Endothelial cell of umbilical vein (primary cell): ENCODE results near the gene P2RX2. TPM values are rescaled to one million over a fixed set of nuclear protein-coding genes. Genes with fewer than 3 reads are reported as not detected.

Source experiments
- BruUV-seq: library from RNA; stranded (reverse); fragments of 400-500 nt; replicated peaks from 2 replicates; lab custom pipeline; 2021; lab: Mats Ljungman, UMichigan
- CTCF ChIA-PET: fragments of 300-600, 350-600 bp; sonication (Branson Sonifier 250); formaldehyde crosslinking; loops from one replicate; lab custom pipeline; 2021; ENCODE audit warnings: antibody characterized with exemption, inconsistent platforms; lab: Charles Lee
- POLR2A ChIA-PET: fragments of 300-600, 350-600 bp; sonication (Branson Sonifier 250); formaldehyde crosslinking; loops from one replicate; lab custom pipeline; 2021; ENCODE audit warnings: antibody characterized with exemption, inconsistent platforms; lab: Charles Lee
- DNase-seq: peaks from one replicate; pipeline ENCODE4 v3.0.0-alpha.2; 2011; ENCODE audit warnings: low read depth, low spot score
- FAIRE-seq: peaks from 2 replicates; lab custom pipeline; 2011; peaks lifted over from hg19 to GRCh38; lab: Jason Lieb, UNC
- H2AFZ ChIP-seq: 2 replicates; pipeline ENCODE4 v1.6.0; 2012; ENCODE audit warnings: low read depth, low read length, control low read depth, inconsistent platforms
- H3K27ac ChIP-seq: 2 replicates; pipeline ENCODE4 v1.5.1; 2011; ENCODE audit warnings: low read depth, mild to moderate bottlenecking, control low read depth, low read length, moderate library complexity; ENCODE audit not compliant: insufficient read depth
- H3K27me3 ChIP-seq, 2 experiments: 2 replicates each; pipeline versions ENCODE4 v1.6.0 to v1.6.1; 2011; ENCODE audit warnings: low read length in 2 of 2, mixed read lengths in 1 of 2; ENCODE audit not compliant: control insufficient read depth in 2 of 2, insufficient read depth in 2 of 2
- H3K36me3 ChIP-seq, 2 experiments: 2 replicates in 1 of 2; 3 replicates in 1 of 2; pipeline ENCODE4 v1.5.1; 2011; ENCODE audit warnings: low read length in 2 of 2, mild to moderate bottlenecking in 1 of 2, moderate library complexity in 1 of 2; ENCODE audit not compliant: control insufficient read depth in 2 of 2, insufficient read depth in 2 of 2; ENCODE audit errors: extremely low read depth in 1 of 2
- H3K4me1 ChIP-seq: 3 replicates; pipeline ENCODE4 v1.5.1; 2011; ENCODE audit warnings: mild to moderate bottlenecking, low read length; ENCODE audit not compliant: control insufficient read depth, insufficient read depth; ENCODE audit errors: extremely low read depth
- H3K4me2 ChIP-seq: 2 replicates; pipeline ENCODE4 v1.6.1; 2011; ENCODE audit warnings: low read length, control low read depth, mixed read lengths; ENCODE audit not compliant: insufficient read depth
- H3K4me3 ChIP-seq, 3 experiments: fragments of 200-600 bp in 1 of 3; sonication (generic), shearing (Covaris generic) in 1 of 3; replicated peaks in 1 of 3; 2 replicates each; pipeline ENCODE4 v1.5.1; 2011 to 2016; ENCODE audit warnings: control low read depth in 3 of 3, low read length in 3 of 3, mild to moderate bottlenecking in 2 of 3, inconsistent platforms in 1 of 3, low read depth in 1 of 3, moderate library complexity in 1 of 3; ENCODE audit not compliant: insufficient read depth in 1 of 3
- H3K79me2 ChIP-seq: 2 replicates; pipeline ENCODE4 v1.6.0; 2012; ENCODE audit warnings: low read length, inconsistent platforms; ENCODE audit not compliant: control insufficient read depth, insufficient read depth
- H3K9ac ChIP-seq: replicated peaks from 2 replicates; pipeline ENCODE3; 2011; ENCODE audit warnings: low read length, control low read depth; ENCODE audit not compliant: insufficient read depth; ENCODE audit errors: extremely low read depth
- H3K9me1 ChIP-seq: replicated peaks from 3 replicates; pipeline ENCODE4 v1.6.0; 2011; ENCODE audit warnings: mild to moderate bottlenecking, low read length; ENCODE audit not compliant: control insufficient read depth, insufficient read depth; ENCODE audit errors: extremely low read depth
- H3K9me3 ChIP-seq: replicated peaks from 2 replicates; pipeline ENCODE4 v1.5.1; 2012; ENCODE audit warnings: low read length, inconsistent platforms; ENCODE audit not compliant: control insufficient read depth, insufficient read depth
- H4K20me1 ChIP-seq: replicated peaks from 2 replicates; pipeline ENCODE3; 2011; ENCODE audit warnings: mild to moderate bottlenecking, low read length; ENCODE audit not compliant: control insufficient read depth, insufficient read depth; ENCODE audit errors: extremely low read depth
- EZH2 ChIP-seq: IDR thresholded peaks from 2 replicates; pipeline ENCODE4 v1.6.1; 2012; ENCODE audit warnings: borderline replicate concordance, low read depth, mild to moderate bottlenecking, moderate library complexity, low read length, inconsistent platforms; ENCODE audit not compliant: severe bottlenecking
- FOS ChIP-seq: IDR thresholded peaks from 2 replicates; pipeline ENCODE4 v1.6.1; 2011; ENCODE audit warnings: mild to moderate bottlenecking, low read length, moderate library complexity, borderline replicate concordance; ENCODE audit not compliant: insufficient read depth
- GATA2 ChIP-seq: IDR thresholded peaks from 2 replicates; pipeline ENCODE4 v1.7.0; 2011; ENCODE audit warnings: low read depth, mild to moderate bottlenecking, moderate library complexity, mixed read lengths, low read length; ENCODE audit not compliant: insufficient read length, insufficient read depth
- JUN ChIP-seq: IDR thresholded peaks from 2 replicates; pipeline ENCODE4 v1.6.1; 2011; ENCODE audit warnings: borderline replicate concordance, low read depth; ENCODE audit not compliant: insufficient read length, insufficient read depth
- MYC ChIP-seq: IDR thresholded peaks from one replicate; pipeline ENCODE4 v1.6.1; 2011; ENCODE audit warnings: mild to moderate bottlenecking, low read depth, low read length
- POLR2A ChIP-seq: IDR thresholded peaks from 2 replicates; pipeline ENCODE4 v1.6.1; 2012; ENCODE audit warnings: low read depth, mild to moderate bottlenecking, control low read depth, low read length
- POLR2AphosphoS5 ChIP-seq: IDR thresholded peaks from 2 replicates; pipeline ENCODE4 v1.6.1; 2012; ENCODE audit warnings: low read depth, mild to moderate bottlenecking, control low read depth, low read length, moderate library complexity; ENCODE audit not compliant: insufficient read depth
- dilution Hi-C: fragments of 300-500 bp; cut with MboI; formaldehyde crosslinking; loops from one replicate; pipeline ENCODE4 v1.15.0; 2019; ENCODE audit warnings: low sequenced_read_pairs; ENCODE audit not compliant: extremely low pct_ligation_motif_present
- intact Hi-C: fragments of 100-400 bp; cut with micrococcal nuclease; formaldehyde crosslinking; loops from one replicate; pipeline ENCODE4 v1.10.0; 2022
- polyA plus RNA-seq, 4 experiments: library from polyadenylated mRNA; depleted of rRNA in 3 of 4; stranded (reverse) in 3 of 4; unstranded in 1 of 4; fragments of >200 nt; gene quantifications; 2 replicates each; pipeline versions ENCODE4 v1.2.1 to v1.2.3, GENCODE V29; 2011 to 2012; ENCODE audit warnings: missing spikeins in 1 of 4
- total RNA-seq: library from RNA; stranded (reverse); gene quantifications from 2 replicates; pipeline ENCODE4 v1.2.3, GENCODE V29; 2021
- TF ChIP-seq, protein P1 (sequence below), 2 donors: IDR thresholded peaks; 1 replicate in 1 of 2; 2 replicates in 1 of 2; pipeline ENCODE4 v1.5.1; 2011; ENCODE audit warnings: low read length in 2 of 2, mild to moderate bottlenecking in 2 of 2, moderate library complexity in 2 of 2, control low read depth in 1 of 2, inconsistent platforms in 1 of 2, low read depth in 1 of 2; ENCODE audit not compliant: insufficient read depth in 1 of 2; ENCODE audit errors: extremely low read depth in 1 of 2
- TF ChIP-seq, protein P2 (sequence below): IDR thresholded peaks from 2 replicates; pipeline ENCODE4 v1.6.1; 2011; ENCODE audit not compliant: insufficient read depth, insufficient read length

Gene P2RX2
- total and polyA plus RNA-seq, 2 donors (not counting 3 experiments of a cell fraction or from before 2014, with no cell fraction given) = not detected

DNA sequence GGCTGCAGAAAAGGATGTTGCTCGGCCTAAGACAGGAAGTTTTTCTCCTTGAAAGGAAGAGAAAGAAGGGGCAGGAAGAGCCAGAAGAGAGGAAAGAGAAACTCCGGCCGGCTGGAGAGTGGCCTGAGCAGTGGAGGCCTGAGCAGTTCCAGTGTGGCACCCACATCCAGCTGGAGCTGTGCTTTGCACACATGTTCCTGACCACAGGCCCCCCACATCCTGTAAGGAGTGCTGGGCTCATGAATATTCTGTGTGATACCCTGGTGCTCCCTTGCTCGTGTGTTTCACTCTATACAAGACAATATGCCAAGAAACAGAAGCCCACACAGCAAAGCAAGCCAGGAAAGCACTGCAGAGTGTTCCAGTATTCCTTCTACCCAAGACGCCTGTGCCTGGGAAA is 41.5 kb downstream of the P2RX2 start:
- Histone ChIP-seq H2AFZ (no peak overlapping the region), H3K4me2 (no peak overlapping the region), H3K36me3 (peaks cover 6 to 31% of the 10 kb centered on the region in 2 experiments), H3K4me3 (no peak overlapping the region), H3K27ac (no peak overlapping the region), H3K27me3 (no peaks in the 10 kb centered on the region), H3K9me1 (no peaks in the 10 kb centered on the region), H3K9me3 (no peaks in the 10 kb centered on the region), H3K9ac (no peak overlapping the region), H3K79me2 (no peaks in the 10 kb centered on the region), H3K4me1 (no peaks in the 10 kb centered on the region), H4K20me1 (no peaks in the 10 kb centered on the region)
- intact Hi-C loops (no loop called here), dilution Hi-C loops (no loop called here)
- FAIRE-seq (no peak), DNase-seq (peak; percentile 11)
- TF ChIP-seq, protein P1, sequence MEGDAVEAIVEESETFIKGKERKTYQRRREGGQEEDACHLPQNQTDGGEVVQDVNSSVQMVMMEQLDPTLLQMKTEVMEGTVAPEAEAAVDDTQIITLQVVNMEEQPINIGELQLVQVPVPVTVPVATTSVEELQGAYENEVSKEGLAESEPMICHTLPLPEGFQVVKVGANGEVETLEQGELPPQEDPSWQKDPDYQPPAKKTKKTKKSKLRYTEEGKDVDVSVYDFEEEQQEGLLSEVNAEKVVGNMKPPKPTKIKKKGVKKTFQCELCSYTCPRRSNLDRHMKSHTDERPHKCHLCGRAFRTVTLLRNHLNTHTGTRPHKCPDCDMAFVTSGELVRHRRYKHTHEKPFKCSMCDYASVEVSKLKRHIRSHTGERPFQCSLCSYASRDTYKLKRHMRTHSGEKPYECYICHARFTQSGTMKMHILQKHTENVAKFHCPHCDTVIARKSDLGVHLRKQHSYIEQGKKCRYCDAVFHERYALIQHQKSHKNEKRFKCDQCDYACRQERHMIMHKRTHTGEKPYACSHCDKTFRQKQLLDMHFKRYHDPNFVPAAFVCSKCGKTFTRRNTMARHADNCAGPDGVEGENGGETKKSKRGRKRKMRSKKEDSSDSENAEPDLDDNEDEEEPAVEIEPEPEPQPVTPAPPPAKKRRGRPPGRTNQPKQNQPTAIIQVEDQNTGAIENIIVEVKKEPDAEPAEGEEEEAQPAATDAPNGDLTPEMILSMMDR (IDR thresholded peaks at IDR 0.05; ENCODE audit: extremely low read depth in 1 of 2, insufficient read depth in 1 of 2, low read depth in 1 of 2, low read length in 2 of 2) = no peak
- no peak for TF ChIP-seq EZH2
- TF ChIP-seq POLR2A = no peak
- TF ChIP-seq POLR2AphosphoS5 = no peak
- no peak for TF ChIP-seq JUN
- no peak for TF ChIP-seq MYC
- no peak for TF ChIP-seq FOS
- TF ChIP-seq, protein P2, sequence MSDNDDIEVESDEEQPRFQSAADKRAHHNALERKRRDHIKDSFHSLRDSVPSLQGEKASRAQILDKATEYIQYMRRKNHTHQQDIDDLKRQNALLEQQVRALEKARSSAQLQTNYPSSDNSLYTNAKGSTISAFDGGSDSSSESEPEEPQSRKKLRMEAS = no peak
- no peak for TF ChIP-seq GATA2
- CTCF ChIA-PET = no interaction called here
- BruUV-seq = no TSS peak
- POLR2A ChIA-PET = no interaction called here
